NCI-H69 (cell line): ENCODE data around the gene HUS1.
"Not testable (repeated sequence)": the region's sequence is repeated elsewhere in the genome, so short reads cannot be mapped to it uniquely, and the experiment has no call there.

Experiments used
- DNase-seq: peaks from one replicate; lab custom pipeline; 2025; lab: John Stamatoyannopoulos, UW

Gene HUS1

GRCh38 chr7:47944536-47945260 lies 34.7 kb downstream of the HUS1 start:
- DNase-seq: no peak

GRCh38 chr7:47943676-47944474 lies 35.5 kb downstream of the HUS1 start:
- no peak for DNase-seq

DNA sequence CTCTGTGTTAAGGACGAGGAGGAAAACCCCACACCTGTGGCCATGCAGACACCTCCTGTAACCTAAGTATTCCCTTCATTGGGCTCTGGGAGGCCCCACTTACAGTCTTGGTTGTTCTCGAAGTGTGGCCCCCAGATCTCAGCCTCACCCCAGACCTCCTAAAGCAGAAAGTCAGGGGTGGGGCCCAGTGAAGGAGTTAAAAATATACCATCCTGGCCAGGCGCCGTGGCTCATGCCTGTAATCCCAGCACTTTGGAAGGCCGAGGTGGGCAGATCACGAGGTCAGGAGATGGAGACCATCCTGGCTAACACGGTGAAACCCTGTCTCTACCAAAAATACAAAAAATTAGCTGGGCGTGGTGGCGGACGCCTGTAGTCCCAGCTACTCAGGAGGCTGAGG lies 36.8 kb downstream of the HUS1 start:
- DNase-seq: not testable (repeated sequence)

DNA sequence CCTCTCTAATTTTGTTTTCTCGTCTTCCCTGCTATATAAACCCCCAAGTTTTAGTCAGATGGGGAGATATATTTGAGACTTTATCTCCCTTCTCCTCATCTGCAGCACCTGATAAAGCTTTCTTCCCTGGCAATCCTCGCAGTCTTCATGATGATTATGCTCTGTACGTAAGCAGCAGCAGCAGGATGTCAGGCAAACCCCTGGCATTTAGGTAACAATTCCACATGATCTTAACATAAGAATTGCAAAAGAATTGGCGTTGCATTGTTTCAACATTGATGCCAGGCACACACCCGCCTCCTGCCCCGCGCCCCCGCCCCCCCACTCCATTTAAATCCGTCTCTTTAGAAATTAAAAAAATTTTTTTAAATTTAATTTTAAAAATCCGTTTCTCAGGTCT lies 37.3 kb downstream of the HUS1 start:
- no peak for DNase-seq

- no peak for DNase-seq
Observed at GRCh38 chr7:47941136-47941844, 38.1 kb downstream of the HUS1 start.

DNA sequence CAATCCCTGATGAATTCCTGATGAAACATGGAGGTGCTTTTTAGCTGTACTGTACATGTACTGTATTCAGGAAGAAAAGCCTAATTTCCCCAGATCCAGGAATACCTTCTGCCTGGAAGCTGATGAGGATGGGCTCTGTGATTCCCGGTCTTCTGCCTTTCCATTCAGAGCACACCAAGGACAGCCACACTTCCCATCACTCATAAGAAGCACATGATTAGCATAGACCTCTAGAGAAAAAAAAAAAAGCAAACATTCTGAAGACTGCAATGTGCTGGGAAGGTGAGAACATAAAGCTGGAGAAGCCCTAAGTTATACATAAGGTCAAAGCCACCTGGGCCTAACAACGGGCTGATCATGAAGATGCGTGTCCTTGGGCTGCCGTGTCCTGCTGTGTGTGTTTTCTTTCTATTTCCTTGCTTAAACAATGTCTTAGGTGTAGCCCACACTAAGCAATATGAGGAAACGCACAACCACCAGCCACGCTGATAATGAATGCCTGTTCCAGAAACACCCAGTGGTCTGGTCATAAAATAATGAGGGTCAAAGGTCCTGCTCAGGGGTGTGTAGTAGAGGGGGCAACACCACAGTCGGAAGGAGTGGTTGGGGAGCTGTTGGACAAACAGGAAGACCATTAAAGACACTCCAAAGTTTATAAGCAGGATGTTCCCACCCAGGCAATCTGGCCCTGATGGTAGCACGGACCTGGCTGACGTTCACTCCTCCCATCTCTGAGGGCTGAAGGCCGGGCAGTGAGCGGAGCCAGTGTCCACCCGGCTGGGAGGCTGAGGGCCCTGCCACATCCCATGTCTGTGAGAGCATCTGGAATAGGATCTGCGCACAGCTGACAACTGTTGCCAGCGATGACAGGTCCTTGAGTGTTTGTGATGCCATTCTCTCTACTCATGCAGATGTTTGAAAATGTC lies 39.1 kb downstream of the HUS1 start:
- DNase-seq: peak; percentile 38

DNA sequence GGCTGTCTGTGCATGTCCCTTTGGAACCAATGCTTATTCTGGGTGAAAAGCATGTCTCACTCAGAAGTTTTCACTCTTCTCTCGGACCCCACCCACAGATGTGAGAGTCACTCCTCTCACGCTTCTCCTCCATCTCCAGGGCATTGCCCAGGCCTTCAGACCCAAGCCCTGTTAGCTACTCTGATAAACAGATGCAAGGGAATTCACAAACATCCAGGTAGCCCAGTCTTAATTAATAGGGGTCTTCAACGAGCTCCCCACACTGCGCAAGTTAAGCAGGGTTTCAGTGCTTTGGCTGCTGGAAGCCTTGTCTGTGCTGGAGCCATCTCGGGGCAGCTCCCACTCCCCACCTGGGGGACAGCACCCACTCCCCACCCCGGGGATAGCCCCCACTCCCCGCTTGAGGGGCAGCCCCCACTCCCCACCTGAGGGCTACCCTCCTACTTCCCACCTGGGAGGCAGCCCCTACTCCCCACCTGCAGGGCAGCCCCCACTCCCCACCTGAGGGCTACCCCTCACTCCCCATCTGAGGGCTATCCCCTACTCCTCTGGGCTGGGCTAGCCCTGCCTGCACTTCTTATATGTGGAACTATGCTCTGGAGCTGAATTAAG lies 39.9 kb downstream of the HUS1 start:
- no peak for DNase-seq

GRCh38 chr7:47938574-47939165 lies 40.7 kb downstream of the HUS1 start:
- DNase-seq: peak; percentile 55

DNA sequence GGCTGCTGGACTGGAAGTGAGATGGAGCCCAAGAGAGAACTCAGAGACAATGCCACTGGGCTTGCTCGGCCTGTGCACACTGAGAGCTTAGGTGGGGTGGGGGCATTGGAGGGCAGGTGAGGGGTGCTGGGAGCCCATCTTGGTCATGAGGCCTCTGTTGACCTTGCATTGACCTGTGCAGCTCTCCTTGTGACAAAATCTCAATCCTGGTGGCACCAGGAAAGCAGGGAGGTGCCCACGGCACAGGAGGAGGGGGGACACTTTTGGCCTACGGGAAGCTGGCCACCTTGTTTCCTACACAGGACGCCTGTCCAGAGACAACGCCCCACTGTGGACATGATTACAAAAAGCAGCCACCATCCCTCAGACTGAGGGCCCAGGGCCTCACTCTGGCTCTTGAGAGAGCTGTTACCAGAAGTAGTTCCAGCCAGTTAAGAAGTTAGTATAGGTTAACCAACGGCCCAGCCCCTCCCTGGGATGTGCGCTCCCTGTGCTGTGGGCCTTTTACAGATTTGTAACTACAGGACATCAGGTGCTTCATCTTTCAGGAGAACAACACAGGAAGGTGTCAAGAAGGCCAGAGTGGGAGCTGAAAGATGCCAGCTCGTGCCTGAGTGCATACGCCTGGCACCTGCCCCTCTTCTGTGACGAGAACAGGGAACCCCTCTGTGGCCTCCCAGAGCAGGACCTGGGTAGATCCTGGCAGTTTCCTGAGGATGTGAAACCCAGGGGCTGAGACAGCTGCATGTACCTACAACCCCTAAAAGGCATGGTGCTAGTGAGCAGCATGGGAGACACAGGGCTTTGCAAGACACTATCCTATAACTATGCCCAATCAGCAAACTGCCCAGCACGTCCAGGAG lies 41.5 kb downstream of the HUS1 start:
- DNase-seq: no peak

- peak; percentile 80 for DNase-seq
Observed at GRCh38 chr7:47937065-47937687, 42.2 kb downstream of the HUS1 start.

DNA sequence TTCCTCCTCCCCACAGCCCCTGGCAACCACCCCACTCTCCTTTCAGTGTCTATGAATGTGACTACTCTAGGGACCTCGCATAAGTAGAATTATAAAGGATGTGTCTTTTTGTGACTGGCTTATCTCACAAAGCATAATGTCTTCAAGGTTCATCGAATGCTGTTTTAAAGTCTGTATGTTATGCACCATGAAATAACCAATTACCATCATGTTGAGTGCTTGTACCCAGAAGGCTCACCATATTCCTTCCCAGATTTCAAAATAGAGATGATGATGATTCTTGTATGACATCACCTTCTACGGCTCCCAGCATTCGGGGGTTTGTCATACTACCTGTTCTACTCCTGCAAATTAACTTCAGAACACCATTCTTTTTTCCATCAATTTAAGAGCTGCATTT lies 43.1 kb downstream of the HUS1 start:
- peak; percentile 34 for DNase-seq

DNA sequence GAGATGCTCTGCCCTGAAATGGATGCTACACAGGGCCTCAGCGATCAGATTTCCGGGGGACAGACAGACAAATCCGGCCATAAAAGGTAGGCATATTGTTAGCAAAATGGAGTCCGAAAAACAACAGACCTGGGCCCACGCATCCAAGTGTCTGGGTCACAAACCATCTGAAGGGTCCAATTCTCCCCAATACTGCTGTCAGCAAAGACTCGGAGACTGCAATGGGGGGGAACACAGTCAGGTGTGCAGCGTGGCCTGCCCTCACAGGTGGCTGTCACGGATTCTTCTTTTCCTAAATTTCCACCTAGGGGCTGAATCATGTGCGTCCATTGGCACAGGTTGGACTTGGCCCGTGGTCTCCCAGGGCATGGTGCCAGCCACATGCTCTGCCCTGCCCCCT lies 44.1 kb downstream of the HUS1 start:
- DNase-seq: no peak

DNA sequence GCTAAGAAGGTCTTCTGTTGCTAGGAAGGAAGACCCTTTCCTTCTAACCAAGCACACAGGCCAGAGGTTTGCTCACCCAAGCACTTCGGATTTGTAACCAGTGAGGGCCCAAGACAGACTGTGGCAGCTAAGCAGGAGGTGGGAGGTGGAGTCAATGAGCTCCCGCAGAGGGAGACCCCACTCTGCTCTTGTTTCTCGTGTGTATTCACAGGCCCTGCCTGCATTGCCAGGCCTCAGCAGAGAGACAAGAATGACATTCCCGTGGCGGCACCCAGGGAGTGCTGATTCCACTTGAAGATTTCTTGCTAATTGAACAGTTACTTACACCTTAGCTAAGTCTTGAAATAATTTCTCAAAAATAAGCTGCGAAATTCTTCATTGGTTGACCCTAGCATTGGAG lies 44.6 kb downstream of the HUS1 start:
- no peak for DNase-seq

DNA sequence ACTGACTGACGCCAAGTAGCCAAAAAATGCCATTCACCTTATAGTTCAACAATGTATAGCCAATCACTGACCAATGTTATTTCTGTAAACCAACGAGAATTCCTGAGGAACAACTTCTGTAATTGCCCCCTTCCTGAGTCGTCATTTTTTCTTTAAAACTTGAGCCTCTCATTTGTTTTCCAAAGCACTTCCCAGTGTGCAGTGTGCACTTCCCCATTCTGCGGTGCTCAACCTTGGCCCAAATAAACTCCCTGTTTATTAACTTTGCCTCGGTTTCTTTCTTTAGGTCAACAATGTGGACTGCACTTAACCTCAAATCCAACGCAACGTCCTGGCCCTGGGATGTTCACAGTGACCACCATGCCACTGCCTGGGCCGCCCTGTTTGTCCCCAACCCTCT lies 46.2 kb downstream of the HUS1 start:
- DNase-seq: no peak

DNA sequence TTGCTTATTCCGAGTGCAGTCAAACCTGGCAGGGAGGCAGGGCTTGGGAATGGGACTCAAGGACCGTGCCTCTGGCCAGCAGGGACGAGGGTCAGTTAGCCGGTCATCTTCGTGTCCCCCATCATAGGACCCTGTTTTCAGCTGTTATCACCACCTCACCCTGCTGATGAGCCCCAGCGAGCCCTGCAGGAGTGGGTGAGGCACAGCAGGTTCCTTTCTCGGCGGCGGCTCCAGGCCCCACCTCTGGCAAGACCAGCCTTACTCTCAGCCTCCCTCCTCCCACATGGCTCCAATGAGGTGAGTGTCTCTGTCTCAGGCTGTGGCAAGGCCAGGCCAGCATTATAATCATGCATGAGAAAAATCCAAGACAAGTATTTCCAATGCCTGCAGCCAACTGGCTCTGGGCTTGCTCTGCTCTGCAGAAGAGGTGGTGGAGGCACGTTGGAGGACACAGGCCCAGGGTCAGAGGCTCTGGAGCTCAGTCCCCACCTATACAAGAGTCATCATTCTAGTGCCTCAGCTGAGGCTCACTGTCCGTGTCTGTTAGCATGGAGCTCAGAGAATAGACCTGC lies 46.9 kb downstream of the HUS1 start:
- DNase-seq: no peak

DNA sequence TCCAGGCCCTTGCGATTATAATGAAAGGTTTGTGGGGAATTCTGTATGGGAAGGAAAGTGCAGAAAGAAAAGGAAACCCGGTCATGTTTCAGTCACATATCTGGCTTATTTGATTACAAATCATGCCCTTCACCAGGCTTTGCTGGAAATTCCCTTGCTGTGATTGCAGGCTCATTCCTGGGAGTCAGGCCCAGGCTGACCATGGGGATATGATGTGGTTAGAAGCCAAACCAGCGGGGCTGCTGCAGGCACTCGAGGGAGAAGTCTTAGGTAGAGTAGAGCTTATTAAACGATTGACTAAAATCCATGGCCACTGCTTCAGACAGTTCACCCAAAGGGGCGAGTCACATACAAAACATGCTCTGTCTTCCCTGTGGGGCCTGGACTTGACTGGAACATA lies 47.4 kb downstream of the HUS1 start:
- DNase-seq: no peak

GRCh38 chr7:47931005-47932004 lies 48.1 kb downstream of the HUS1 start:
- DNase-seq: no peak

- DNase-seq: no peak
Observed at GRCh38 chr7:47924266-47924665, 55.1 kb downstream of the HUS1 start.
